B cell (primary cell): ENCODE results near the gene DNAJB1.

Source experiments
- CTCF ChIP-seq: fragments of 200-600 bp; IDR thresholded peaks from one replicate; pipeline ENCODE4 v1.8.0; 2022; ENCODE audit warnings: antibody characterized with exemption, mild to moderate bottlenecking
- EZH2 ChIP-seq: IDR thresholded peaks from 2 replicates; pipeline ENCODE4 v1.6.1; 2012; ENCODE audit warnings: borderline replicate concordance, low read depth, mild to moderate bottlenecking, moderate library complexity, low read length; ENCODE audit not compliant: insufficient read depth, poor library complexity, severe bottlenecking

DNA sequence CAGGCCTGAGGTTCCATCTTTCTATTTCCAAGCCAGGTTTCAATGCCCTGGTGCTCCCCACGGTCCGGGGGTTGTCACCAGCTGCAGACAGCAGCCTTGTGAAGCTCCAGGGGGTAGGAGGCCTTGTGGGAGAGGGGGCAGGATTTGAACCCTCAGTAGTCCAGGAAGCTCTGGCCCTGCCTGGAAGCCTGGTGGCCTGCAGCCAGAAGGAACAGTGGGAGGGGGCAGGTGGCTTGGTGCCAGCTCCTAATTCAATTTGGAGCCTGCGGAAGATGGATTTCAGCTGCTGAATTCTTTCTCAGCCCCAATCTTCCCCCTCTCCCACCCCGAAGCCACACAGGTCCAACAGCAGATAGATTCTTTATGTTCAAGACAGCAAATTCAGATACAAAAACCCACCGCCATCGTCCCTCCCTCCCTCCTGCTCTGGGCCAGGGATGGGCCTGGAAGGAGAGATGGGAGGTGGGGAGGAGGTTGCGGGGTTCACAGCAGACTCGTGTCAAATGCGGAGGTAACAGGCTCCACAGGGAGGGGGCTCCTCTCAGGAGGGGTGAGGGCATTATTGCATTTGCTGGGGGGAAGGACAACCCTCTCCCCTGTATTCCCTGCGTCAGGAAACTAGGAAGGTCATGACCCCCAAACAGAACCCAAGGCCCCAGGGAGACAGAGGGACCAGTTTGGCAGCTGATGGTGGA, 40.6 kb downstream of the DNAJB1 start:
- TF ChIP-seq CTCF (no peak), EZH2 (no peak)
